Ovary (tissue), 3 donors: Measurements from ENCODE around the gene CRAT.

ENCODE experiments used
- CTCF ChIP-seq, 3 donors: fragments of 450-650 bp in 2 of 3; fragments of 200-600 bp in 1 of 3; IDR thresholded peaks; one replicate each; pipeline versions ENCODE4 v1.5.1 to v1.8.0; 2016 to 2022; ENCODE audit warnings: antibody characterized with exemption in 3 of 3, mild to moderate bottlenecking in 1 of 3
- EP300 ChIP-seq: sonication (generic); formaldehyde crosslinking; IDR thresholded peaks from one replicate; pipeline ENCODE4 v1.6.1; 2017; ENCODE audit warnings: antibody characterized with exemption
- POLR2A ChIP-seq: fragments of 450-650 bp; IDR thresholded peaks from one replicate; pipeline ENCODE4 v1.6.1; 2017; ENCODE audit warnings: antibody characterized with exemption, mild to moderate bottlenecking, moderate library complexity
- donor health status: DM: no; HTN: no; CAD: no.

- TF ChIP-seq EP300, result no peak
- TF ChIP-seq CTCF (IDR thresholded peaks at IDR 0.05), result no peak
- no peak for TF ChIP-seq POLR2A
Observed at GRCh38 chr9:129063061-129063460, 47.5 kb downstream of the CRAT start.
